DND-41 (cell line): ENCODE data around the gene ASPRV1.

Source experiments
- ATAC-seq: fragments of 200-7000 bp; cut with Tn5 transposase; 3 replicates; pipeline ENCODE4 v1.9.1; 2021; ENCODE audit warnings: low read depth; ENCODE audit not compliant: insufficient read depth
- DNase-seq: peaks from one replicate; pipeline ENCODE4 v3.0.0-alpha.2; 2020
- H2AFZ ChIP-seq: 2 replicates; pipeline ENCODE4 v1.6.0; 2012; ENCODE audit warnings: low read depth, low read length
- H3K27ac ChIP-seq: 2 replicates; pipeline ENCODE4 v1.5.1; 2012; ENCODE audit warnings: low read length, inconsistent platforms
- H3K27me3 ChIP-seq: fragments of 200-600 bp; sonication (generic); 2 replicates; pipeline ENCODE4 v1.6.0; 2012; ENCODE audit warnings: low read length, mild to moderate bottlenecking, inconsistent platforms; ENCODE audit not compliant: insufficient read depth, poor library complexity
- H3K36me3 ChIP-seq: 2 replicates; pipeline ENCODE4 v1.5.1; 2012; ENCODE audit warnings: low read length, inconsistent platforms; ENCODE audit not compliant: insufficient read depth
- H3K4me1 ChIP-seq: 2 replicates; pipeline ENCODE4 v1.5.1; 2012; ENCODE audit warnings: mild to moderate bottlenecking, low read length; ENCODE audit not compliant: insufficient read depth
- H3K4me2 ChIP-seq: 2 replicates; pipeline ENCODE4 v1.6.0; 2012; ENCODE audit warnings: mild to moderate bottlenecking, moderate library complexity, low read length, inconsistent platforms; ENCODE audit not compliant: insufficient read depth
- H3K4me3 ChIP-seq, 2 experiments: fragments of 200-600 bp in 1 of 2; shearing (Covaris generic) in 1 of 2; 2 replicates each; pipeline ENCODE4 v1.5.1; 2012 to 2016; ENCODE audit warnings: inconsistent platforms in 2 of 2, low read length in 2 of 2, mild to moderate bottlenecking in 2 of 2, low read depth in 1 of 2, moderate library complexity in 1 of 2
- H3K79me2 ChIP-seq: 2 replicates; pipeline ENCODE4 v1.6.0; 2012; ENCODE audit warnings: low read length, inconsistent platforms; ENCODE audit not compliant: insufficient read depth
- H3K9ac ChIP-seq: 2 replicates; pipeline ENCODE4 v1.6.0; 2012; ENCODE audit warnings: low read depth, mild to moderate bottlenecking, inconsistent platforms, low read length, moderate library complexity
- H3K9me3 ChIP-seq: 2 replicates; pipeline ENCODE4 v1.5.1; 2012; ENCODE audit warnings: low read length, moderate library complexity, mild to moderate bottlenecking, inconsistent platforms; ENCODE audit not compliant: insufficient read depth, severe bottlenecking
- H4K20me1 ChIP-seq: 2 replicates; pipeline ENCODE4 v1.6.0; 2012; ENCODE audit warnings: low read length; ENCODE audit not compliant: insufficient read depth
- CTCF ChIP-seq: IDR thresholded peaks from 2 replicates; pipeline ENCODE4 v1.5.1; 2012; ENCODE audit warnings: borderline replicate concordance, low read length, moderate library complexity, mild to moderate bottlenecking; ENCODE audit not compliant: poor library complexity, severe bottlenecking; ENCODE audit errors: extremely low read depth
- EZH2 ChIP-seq: IDR thresholded peaks from 3 replicates; pipeline ENCODE4 v1.6.1; 2012; ENCODE audit warnings: borderline replicate concordance, low read depth, mild to moderate bottlenecking, moderate library complexity, low read length, inconsistent platforms; ENCODE audit not compliant: severe bottlenecking

ASPRV1 gene

GRCh38 chr2:69943000-69943842, 18.2 kb downstream of the ASPRV1 start:
- H2AFZ ChIP-seq = no peak overlapping the region
- no peak for ATAC-seq
- TF ChIP-seq EZH2 (no peak), CTCF (no peak)
- H4K20me1 ChIP-seq = no peaks in the 10 kb centered on the region
- no peaks in the 10 kb centered on the region for H3K27me3 ChIP-seq
- H3K9me3 ChIP-seq = no peaks in the 10 kb centered on the region
- peaks cover 27% of the 10 kb centered on the region for H3K4me1 ChIP-seq
- H3K9ac ChIP-seq = no peak overlapping the region
- no peaks in the 10 kb centered on the region for H3K79me2 ChIP-seq
- no peak overlapping the region for H3K4me3 ChIP-seq
- H3K36me3 ChIP-seq = peaks cover 44% of the 10 kb centered on the region
- H3K27ac ChIP-seq = 0 out of 2 replicates have a peak overlapping the region, but pooled peaks have one; percentile 30
- no peak for DNase-seq
- no peak overlapping the region for H3K4me2 ChIP-seq

- H4K20me1 ChIP-seq = no peaks in the 10 kb centered on the region
- no peak overlapping the region for H3K4me3 ChIP-seq
- no peaks in the 10 kb centered on the region for H3K79me2 ChIP-seq
- no peak overlapping the region for H2AFZ ChIP-seq
- H3K9ac ChIP-seq = no peak overlapping the region
- no peaks in the 10 kb centered on the region for H3K9me3 ChIP-seq
- no peak overlapping the region for H3K4me2 ChIP-seq
- TF ChIP-seq EZH2 (no peak), CTCF (no peak)
- no peak for DNase-seq
- H3K27me3 ChIP-seq = no peaks in the 10 kb centered on the region
- peaks cover 68% of the 10 kb centered on the region for H3K36me3 ChIP-seq
- ATAC-seq = no peak
- H3K4me1 ChIP-seq = peaks cover 5% of the 10 kb centered on the region
- H3K27ac ChIP-seq = no peak overlapping the region
Observed at GRCh38 chr2:69940691-69941090, 20.7 kb downstream of the ASPRV1 start.

DNA sequence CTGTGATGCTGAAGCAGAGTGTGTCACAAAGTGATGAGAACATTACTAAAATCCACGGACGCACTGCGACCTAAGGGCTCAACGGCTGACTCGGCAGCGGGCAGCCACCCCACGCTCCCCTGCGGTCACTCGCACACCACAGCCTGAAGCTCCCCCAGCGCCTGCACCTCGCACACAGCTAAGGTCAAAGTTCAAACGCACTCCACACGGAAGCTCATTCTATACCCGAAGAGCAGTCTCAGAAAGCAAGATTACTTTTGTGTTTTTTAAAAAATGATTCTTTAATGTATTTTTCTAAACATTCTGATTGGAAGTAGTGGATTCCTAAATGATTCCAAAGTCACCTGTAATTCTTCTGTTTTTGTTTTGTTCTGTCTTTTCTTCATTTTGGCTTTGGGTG, 21.7 kb downstream of the ASPRV1 start:
- no peak overlapping the region for H3K27ac ChIP-seq
- H3K36me3 ChIP-seq = peaks cover 76% of the 10 kb centered on the region
- H3K79me2 ChIP-seq = no peaks in the 10 kb centered on the region
- H3K9me3 ChIP-seq = no peaks in the 10 kb centered on the region
- DNase-seq (no peak), ATAC-seq (no peak)
- no peak overlapping the region for H3K4me2 ChIP-seq
- no peak overlapping the region for H3K9ac ChIP-seq
- TF ChIP-seq EZH2 = no peak
- TF ChIP-seq CTCF = no peak
- no peaks in the 10 kb centered on the region for H3K4me1 ChIP-seq
- no peaks in the 10 kb centered on the region for H4K20me1 ChIP-seq
- H2AFZ ChIP-seq = no peak overlapping the region
- H3K27me3 ChIP-seq = no peaks in the 10 kb centered on the region
- no peak overlapping the region for H3K4me3 ChIP-seq
